Measurements from ENCODE around the gene WNT11.

Gene WNT11

DNA sequence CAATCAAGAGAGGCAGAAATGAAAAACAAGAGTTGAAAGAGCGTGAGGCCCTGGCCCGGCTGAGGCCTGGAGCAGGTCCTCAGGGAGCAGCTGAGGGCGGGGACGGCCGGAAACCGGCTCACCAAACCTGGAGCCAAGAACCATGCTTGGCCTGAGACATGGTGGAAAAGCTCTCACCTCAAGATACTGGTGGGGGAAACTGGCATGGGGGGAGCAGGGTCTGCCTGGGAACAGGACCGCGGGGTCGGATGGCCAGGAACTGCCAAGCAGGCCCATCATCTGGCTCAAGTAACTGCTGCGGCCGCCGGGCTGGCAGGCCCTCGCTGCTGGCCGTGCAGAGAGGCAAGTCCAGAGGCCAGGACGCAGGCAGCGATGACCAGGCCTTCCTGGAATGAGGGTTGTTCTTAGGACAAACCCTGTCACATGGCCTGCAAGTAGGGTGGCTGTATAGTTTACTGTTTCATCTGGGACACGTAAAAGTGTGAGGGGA, 18.9 kb upstream of the WNT11 start:
- DNase-seq (ENCODE audit: low read depth in 1 of 2, low spot score in 1 of 2) = no peak
- in situ Hi-C loops (cut with HindIII; ENCODE audit: low pct_unique_long_range_greater_than_20kb, low sequenced_read_pairs) = no loop called here
- TF ChIP-seq JUND (IDR thresholded peaks at IDR 0.05; ENCODE audit: low read depth) = no peak

DNA sequence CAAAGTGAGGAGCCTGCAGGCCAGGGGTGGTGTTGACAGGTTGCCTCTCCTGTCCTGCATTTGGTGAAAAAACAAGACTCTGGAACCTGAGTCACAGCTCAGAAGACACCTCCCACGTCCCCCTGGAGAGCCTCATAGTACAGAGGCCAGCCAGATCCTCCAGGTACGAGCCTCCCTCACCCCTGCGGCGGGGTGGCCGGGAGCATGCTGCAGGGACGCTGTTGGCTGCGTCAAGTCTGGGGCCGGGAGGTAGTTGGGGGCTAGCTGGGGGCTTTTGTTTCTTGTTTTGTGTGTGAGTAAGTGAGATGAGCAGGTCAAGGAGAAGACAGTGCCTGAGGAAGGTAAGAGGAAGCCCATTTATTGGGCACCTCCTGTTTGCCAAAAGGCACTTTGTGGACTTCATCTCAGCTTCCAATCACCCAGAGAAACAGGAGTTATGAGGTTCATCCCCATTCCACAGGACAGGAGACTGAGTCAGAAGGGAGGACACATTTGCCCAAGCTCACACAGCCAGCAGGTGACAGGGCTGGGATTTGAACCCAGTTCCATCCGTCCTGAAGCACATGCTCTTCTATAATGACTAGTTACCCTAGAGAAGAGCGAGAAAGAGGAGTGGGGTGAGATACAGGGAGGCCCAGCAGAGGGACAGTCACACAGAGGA, 18.3 kb upstream of the WNT11 start:
- in situ Hi-C loops (cut with HindIII; ENCODE audit: low pct_unique_long_range_greater_than_20kb, low sequenced_read_pairs) = no loop called here
- no peak for DNase-seq (ENCODE audit: low read depth in 1 of 2, low spot score in 1 of 2)
- no peak for TF ChIP-seq JUND (IDR thresholded peaks at IDR 0.05; ENCODE audit: low read depth)

- in situ Hi-C loops (cut with HindIII; ENCODE audit: low pct_unique_long_range_greater_than_20kb, low sequenced_read_pairs) = no loop called here
These were observed 15.1 kb upstream of the WNT11 start for GRCh38 chr11:76221365-76221764.

DNA sequence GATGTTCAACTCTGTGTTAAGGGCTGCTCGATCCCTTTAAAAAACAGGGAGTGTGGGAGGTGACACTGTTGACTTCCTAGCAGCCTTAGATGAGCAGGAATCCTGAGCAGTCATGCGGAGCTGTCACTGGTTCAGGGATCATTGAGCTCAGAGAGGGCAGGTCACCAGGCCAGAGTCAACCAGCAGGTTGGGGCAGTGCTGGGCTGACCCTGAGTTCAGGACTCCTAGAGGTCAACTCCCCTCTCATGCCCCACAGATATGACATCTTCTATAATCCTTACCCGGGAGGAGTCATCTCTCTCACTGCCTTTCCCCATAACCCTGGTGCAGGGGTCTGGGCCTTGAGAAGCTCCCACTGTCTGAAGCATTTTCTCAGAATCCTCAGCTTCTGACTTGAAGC, 12.9 kb upstream of the WNT11 start:
- TF ChIP-seq JUND (IDR thresholded peaks at IDR 0.05; ENCODE audit: low read depth) = no peak
- in situ Hi-C loops (cut with HindIII; ENCODE audit: low pct_unique_long_range_greater_than_20kb, low sequenced_read_pairs) = no loop called here

More at GRCh38 chr11:76221365-76221764, 15.1 kb upstream of the WNT11 start:
- DNase-seq (ENCODE audit: low read depth in 1 of 2, low spot score in 1 of 2) = no peak
- TF ChIP-seq JUND (IDR thresholded peaks at IDR 0.05; ENCODE audit: low read depth) = no peak

GRCh38 chr11:76218449-76219178, 12.3 kb upstream of the WNT11 start:
- in situ Hi-C loops (cut with HindIII; ENCODE audit: low pct_unique_long_range_greater_than_20kb, low sequenced_read_pairs) = no loop called here
- TF ChIP-seq JUND (IDR thresholded peaks at IDR 0.05; ENCODE audit: low read depth) = no peak
- no peak for DNase-seq (ENCODE audit: low read depth in 1 of 2, low spot score in 1 of 2)

More for the DNA sequence above, 12.9 kb upstream of the WNT11 start:
- no peak for DNase-seq (ENCODE audit: low read depth in 1 of 2, low spot score in 1 of 2)

DNA sequence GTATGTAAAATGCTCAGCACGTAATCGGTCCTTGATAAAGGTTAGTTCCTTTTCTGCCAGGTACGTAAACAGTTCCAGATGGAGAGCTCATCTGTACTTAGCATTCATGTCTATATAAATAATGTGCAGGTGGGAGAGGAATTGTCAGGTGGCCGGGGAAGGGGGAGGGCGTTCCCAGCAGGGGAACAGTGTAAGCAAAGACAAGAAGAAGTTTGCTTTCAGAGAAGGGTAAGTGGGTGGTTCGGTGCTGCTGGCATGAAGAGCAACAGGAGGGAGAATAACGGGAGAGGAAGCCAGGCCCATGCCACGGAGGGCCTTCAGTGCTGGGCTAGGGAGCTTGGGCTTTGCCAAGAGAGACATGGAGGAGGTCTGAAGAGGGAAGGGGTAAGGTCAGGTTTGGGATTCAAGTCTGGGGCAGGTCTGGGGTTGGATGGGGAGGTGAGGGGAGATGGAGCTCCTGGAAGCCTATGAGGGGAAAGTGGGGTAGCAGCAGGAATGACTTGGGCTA, 11.4 kb upstream of the WNT11 start:
- in situ Hi-C loops (cut with HindIII; ENCODE audit: low pct_unique_long_range_greater_than_20kb, low sequenced_read_pairs) = no loop called here
- TF ChIP-seq JUND (IDR thresholded peaks at IDR 0.05; ENCODE audit: low read depth) = no peak
- DNase-seq (ENCODE audit: low read depth in 1 of 2, low spot score in 1 of 2) = no peak

GRCh38 chr11:76216536-76217325, 10.4 kb upstream of the WNT11 start:
- TF ChIP-seq JUND (IDR thresholded peaks at IDR 0.05; ENCODE audit: low read depth) = no peak
- no peak for DNase-seq (ENCODE audit: low read depth in 1 of 2, low spot score in 1 of 2)
- in situ Hi-C loops (cut with HindIII; ENCODE audit: low pct_unique_long_range_greater_than_20kb, low sequenced_read_pairs) = no loop called here

DNA sequence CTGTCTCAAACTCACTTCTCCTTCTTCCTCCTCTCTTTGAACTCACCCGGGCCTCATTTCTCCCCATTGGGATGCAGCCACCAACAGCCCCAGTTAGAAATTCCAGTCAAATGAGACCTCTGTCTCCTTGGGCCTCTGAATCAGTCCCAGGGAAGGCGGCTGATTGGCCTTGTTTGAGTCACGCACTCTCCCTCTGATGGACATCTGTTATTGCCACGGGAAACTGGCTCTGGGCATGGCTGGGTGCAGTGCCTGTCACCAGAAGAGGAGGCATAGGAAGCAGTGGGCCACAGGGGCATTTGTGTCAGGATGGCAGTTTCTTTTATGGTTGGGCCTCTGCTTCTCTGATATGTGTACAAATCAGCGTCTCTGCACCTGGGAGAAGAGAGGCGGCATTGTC, 9.6 kb upstream of the WNT11 start:
- in situ Hi-C loops (cut with HindIII; ENCODE audit: low pct_unique_long_range_greater_than_20kb, low sequenced_read_pairs) = no loop called here
- TF ChIP-seq JUND (IDR thresholded peaks at IDR 0.05; ENCODE audit: low read depth) = no peak

GRCh38 chr11:76214968-76215548, 8.8 kb upstream of the WNT11 start:
- TF ChIP-seq JUND (IDR thresholded peaks at IDR 0.05; ENCODE audit: low read depth) = no peak
- in situ Hi-C loops (cut with HindIII; ENCODE audit: low pct_unique_long_range_greater_than_20kb, low sequenced_read_pairs) = no loop called here

More for the DNA sequence above, 9.6 kb upstream of the WNT11 start:
- DNase-seq (ENCODE audit: low read depth in 1 of 2, low spot score in 1 of 2) = no peak

DNA sequence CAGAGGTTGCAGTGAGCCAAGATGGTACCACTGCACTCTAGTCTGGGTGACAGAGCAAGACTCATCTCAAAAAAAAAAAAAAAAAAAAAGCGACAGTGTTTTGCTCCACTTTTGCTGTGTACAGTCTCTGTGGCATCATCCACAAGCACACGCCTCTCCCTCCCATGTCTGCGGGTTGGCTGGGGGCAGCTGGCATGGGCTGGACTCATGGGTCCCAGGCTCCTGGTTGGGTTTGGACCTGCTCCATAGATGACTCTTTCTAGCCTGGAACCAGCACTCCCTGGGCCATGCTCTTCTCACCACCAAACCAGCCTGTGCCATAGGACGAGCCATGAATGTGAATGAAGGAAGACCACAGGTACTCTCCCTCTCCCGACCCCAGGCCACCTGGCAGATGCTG, 7.9 kb upstream of the WNT11 start:
- DNase-seq (ENCODE audit: low read depth in 1 of 2, low spot score in 1 of 2) = no peak
- TF ChIP-seq JUND (IDR thresholded peaks at IDR 0.05; ENCODE audit: low read depth) = no peak
- in situ Hi-C loops (cut with HindIII; ENCODE audit: low pct_unique_long_range_greater_than_20kb, low sequenced_read_pairs) = no loop called here

More at GRCh38 chr11:76214968-76215548, 8.8 kb upstream of the WNT11 start:
- no peak for DNase-seq (ENCODE audit: low read depth in 1 of 2, low spot score in 1 of 2)

DNA sequence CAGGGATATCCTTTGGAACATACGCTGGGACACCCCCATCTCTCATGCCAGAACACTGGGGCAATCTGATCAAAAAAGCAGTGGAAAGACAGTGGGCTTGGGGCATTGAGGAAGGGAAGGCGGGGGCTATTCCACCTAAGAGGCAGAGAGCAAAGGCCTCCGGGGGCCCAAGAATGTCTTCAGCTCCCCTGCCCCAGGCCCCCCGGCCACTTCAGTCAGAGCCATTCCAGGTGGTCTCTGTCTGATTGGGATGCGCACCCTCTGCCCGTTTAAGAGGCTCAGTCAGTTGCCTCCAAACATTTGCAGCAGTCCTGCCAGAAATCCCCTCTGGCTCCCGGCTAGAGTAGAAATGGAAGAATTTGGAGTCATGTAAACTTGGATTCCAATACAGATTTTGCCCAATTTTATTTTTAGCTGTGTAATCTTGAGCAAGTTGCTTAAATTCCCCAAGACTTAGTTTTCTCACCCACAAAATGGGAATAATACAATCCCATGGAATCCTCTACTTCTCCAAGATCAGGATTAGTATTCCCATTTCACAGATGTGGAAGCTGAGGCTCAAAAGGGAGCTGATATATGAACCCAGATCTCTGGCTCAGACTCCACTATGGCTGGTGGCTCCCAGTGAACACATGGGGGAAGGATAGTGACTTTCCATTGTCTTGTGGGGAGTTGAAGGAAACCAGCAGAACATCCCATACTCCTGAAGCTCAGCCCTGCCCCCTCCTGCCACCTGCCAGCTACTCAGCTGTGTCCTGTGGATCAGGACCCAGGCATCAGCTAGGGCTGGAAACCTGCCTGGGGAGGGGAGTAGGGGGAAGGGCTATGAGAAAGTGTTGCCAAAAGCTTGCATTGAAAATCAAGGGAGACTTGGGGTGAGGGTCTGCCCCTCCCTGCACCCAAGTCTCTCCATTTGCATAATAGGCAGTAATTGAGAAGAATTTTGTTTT, 6.1 kb upstream of the WNT11 start:
- in situ Hi-C loops (cut with HindIII; ENCODE audit: low pct_unique_long_range_greater_than_20kb, low sequenced_read_pairs) = no loop called here
- no peak for DNase-seq (ENCODE audit: low read depth in 1 of 2, low spot score in 1 of 2)
- TF ChIP-seq JUND (IDR thresholded peaks at IDR 0.05; ENCODE audit: low read depth) = no peak
